ENCODE results near the gene ALG6. TPM values are rescaled to one million over a fixed set of nuclear protein-coding genes. Genes with fewer than 3 reads are reported as not detected.

The ALG6 gene
- total RNA-seq, 1 donor from 2014 or later: 26.0 TPM

DNA sequence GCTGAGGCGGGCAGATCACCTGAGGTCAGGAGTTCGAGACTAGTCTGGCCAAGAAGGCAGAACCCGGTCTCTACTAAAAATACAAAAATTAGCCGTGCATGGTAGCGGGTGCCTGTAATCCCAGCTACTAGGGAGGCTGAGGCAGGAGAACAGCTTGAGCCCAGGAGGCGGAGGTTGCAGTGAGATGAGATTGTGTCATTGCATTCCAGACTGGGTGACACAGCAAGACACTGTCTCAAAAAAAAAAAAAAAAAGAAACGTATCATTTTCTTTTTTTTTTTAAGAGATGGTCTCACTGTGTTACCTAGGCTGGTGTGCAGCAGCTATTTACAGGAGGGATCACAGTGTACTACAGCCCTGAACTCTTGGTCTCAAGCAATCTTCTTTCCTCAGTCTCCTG is 108.3 kb downstream of the ALG6 start:
- Mint-ChIP-seq H3K36me3 (ENCODE audit: low read depth) (peaks cover 13% of the 10 kb centered on the region), H3K9me3 (peaks cover 1% of the 10 kb centered on the region), H3K4me1 (no peaks in the 10 kb centered on the region), H3K4me3 (no peak overlapping the region), H3K27ac (ENCODE audit: unreplicated experiment) (no peak overlapping the region), H3K27me3 (ENCODE audit: low read depth) (no peaks in the 10 kb centered on the region)
- TF ChIP-seq CTCF (conservative IDR thresholded peaks at IDR 0.05): no peak
- no peak for DNase-seq (ENCODE audit: low read depth, low spot score)

- Mint-ChIP-seq H3K4me1 (no peaks in the 10 kb centered on the region), H3K36me3 (ENCODE audit: low read depth) (peaks cover 9% of the 10 kb centered on the region), H3K27me3 (ENCODE audit: low read depth) (no peaks in the 10 kb centered on the region), H3K9me3 (no peaks in the 10 kb centered on the region), H3K27ac (ENCODE audit: unreplicated experiment) (no peak overlapping the region), H3K4me3 (no peak overlapping the region)
- TF ChIP-seq CTCF (conservative IDR thresholded peaks at IDR 0.05): no peak
- no peak for DNase-seq (ENCODE audit: low read depth, low spot score)
Observed at GRCh38 chr1:63480057-63480456, 112.6 kb downstream of the ALG6 start.

- Mint-ChIP-seq H3K9me3 (no peaks in the 10 kb centered on the region), H3K27ac (ENCODE audit: unreplicated experiment) (no peak overlapping the region), H3K4me3 (no peak overlapping the region), H3K27me3 (ENCODE audit: low read depth) (no peaks in the 10 kb centered on the region), H3K36me3 (ENCODE audit: low read depth) (no peaks in the 10 kb centered on the region), H3K4me1 (no peaks in the 10 kb centered on the region)
- TF ChIP-seq CTCF (conservative IDR thresholded peaks at IDR 0.05): no peak
- no peak for DNase-seq (ENCODE audit: low read depth, low spot score)
Observed at GRCh38 chr1:63486629-63487028, 119.2 kb downstream of the ALG6 start.

DNA sequence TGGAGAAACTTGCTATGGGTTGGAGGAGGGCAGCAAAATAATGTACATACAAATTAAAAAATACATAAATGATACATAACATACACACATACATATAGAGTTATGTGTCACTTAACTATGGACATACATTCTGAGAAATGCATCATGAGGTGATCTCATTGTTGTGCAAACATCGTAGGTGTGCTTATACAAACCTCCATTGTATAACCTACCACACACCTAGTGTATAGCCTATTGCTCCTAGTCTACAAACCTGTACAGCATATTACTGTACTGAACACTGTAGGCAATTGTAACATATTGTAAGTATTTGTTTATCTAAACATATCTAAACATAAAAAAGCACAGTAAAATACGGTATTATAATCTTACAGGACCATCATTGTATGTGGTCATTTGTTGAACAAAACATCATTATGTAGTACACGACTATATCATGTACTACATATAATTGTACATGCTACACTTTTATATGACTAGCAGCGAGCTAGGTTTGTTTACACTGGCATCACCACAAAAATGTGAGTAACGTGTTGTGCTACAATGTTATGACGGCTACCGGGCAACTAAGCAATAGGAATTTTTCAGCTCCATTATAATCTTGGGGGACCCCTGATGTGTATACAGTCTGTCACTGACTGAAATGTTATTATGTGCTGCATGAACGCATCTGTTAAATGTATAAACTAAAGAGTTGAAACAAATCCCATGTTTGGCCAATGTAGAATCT is 120.1 kb downstream of the ALG6 start:
- no peak for DNase-seq (ENCODE audit: low read depth, low spot score)
- Mint-ChIP-seq H3K4me3 (no peak overlapping the region), H3K9me3 (no peaks in the 10 kb centered on the region), H3K4me1 (no peaks in the 10 kb centered on the region), H3K36me3 (ENCODE audit: low read depth) (no peaks in the 10 kb centered on the region), H3K27ac (ENCODE audit: unreplicated experiment) (no peak overlapping the region), H3K27me3 (ENCODE audit: low read depth) (no peaks in the 10 kb centered on the region)
- TF ChIP-seq CTCF (conservative IDR thresholded peaks at IDR 0.05): no peak

Small RNAs within 50 kb of the gene (microRNA-seq; reads per million reads assigned to microRNA genes)
- gene MIR6068: not detected

Other genes starting within 250 kb of the ALG6 start
- gene FOXD3, start 45.1 kb upstream of the ALG6 start, total RNA-seq: 42.5 and 46.9 TPM in 2 replicates
- 55.8 and 57.6 TPM in 2 replicates for gene ITGB3BP, start 155.6 kb downstream of the ALG6 start, total RNA-seq
- gene EFCAB7, start 155.9 kb downstream of the ALG6 start, total RNA-seq: 10.6 and 11.0 TPM in 2 replicates
- gene PGM1, start 225.8 kb downstream of the ALG6 start, total RNA-seq: 35.3 and 37.1 TPM in 2 replicates

Data from neural crest cell (in vitro differentiated cells).